Fibroblast of mammary gland (primary cell): ENCODE measurements around the gene IL1F10.

Source experiments
- DNase-seq: peaks from one replicate; pipeline ENCODE4 v3.0.0-alpha.2; 2010; ENCODE audit warnings: low read depth
- H3K4me3 ChIP-seq: 2 replicates; pipeline ENCODE4 v1.5.1; 2011; ENCODE audit warnings: low read depth, mild to moderate bottlenecking, low read length, moderate library complexity; ENCODE audit not compliant: control insufficient read depth
- CTCF ChIP-seq: conservative IDR thresholded peaks from 2 replicates; pipeline ENCODE4 v1.5.1; 2011; ENCODE audit warnings: low read depth, low read length, inconsistent platforms; ENCODE audit not compliant: control insufficient read depth, insufficient read depth

Gene IL1F10

GRCh38 chr2:113061896-113062770 is 5.6 kb upstream of the IL1F10 start:
- no peak overlapping the region for H3K4me3 ChIP-seq
- no peak for TF ChIP-seq CTCF
- DNase-seq = no peak

GRCh38 chr2:113064281-113064680 is 3.5 kb upstream of the IL1F10 start:
- no peak for DNase-seq
- no peak for TF ChIP-seq CTCF
- no peak overlapping the region for H3K4me3 ChIP-seq

GRCh38 chr2:113064898-113065297 is 2.9 kb upstream of the IL1F10 start:
- no peak overlapping the region for H3K4me3 ChIP-seq
- TF ChIP-seq CTCF = no peak
- no peak for DNase-seq

- no peak for TF ChIP-seq CTCF
- H3K4me3 ChIP-seq = no peak overlapping the region
- no peak for DNase-seq
Observed at GRCh38 chr2:113068249-113068648, 479 bp downstream of the IL1F10 start.

GRCh38 chr2:113068706-113069485 is 1.1 kb downstream of the IL1F10 start:
- no peak for TF ChIP-seq CTCF
- DNase-seq = no peak
- H3K4me3 ChIP-seq = no peak overlapping the region

GRCh38 chr2:113069676-113070605 is 2.2 kb downstream of the IL1F10 start:
- H3K4me3 ChIP-seq = no peak overlapping the region
- no peak for TF ChIP-seq CTCF
- DNase-seq = no peak
